RWPE1 (cell line): ENCODE data around the gene ANKRD62.
"Not testable (repeated sequence)": the region's sequence is repeated elsewhere in the genome, so short reads cannot be mapped to it uniquely, and the experiment has no call there.

ENCODE experiments used
- CTCF ChIA-PET: fragments of 350-600 bp; sonication (Branson Sonifier 250); formaldehyde crosslinking; extraction: SDS; loops from one replicate; lab custom pipeline; 2021; lab: Yijun Ruan, JAX
- POLR2A ChIA-PET: fragments of 400-600 bp; formaldehyde crosslinking; extraction: SDS; loops from one replicate; lab custom pipeline; 2020; ENCODE audit warnings: antibody characterized with exemption; ENCODE audit not compliant: low non-redundant PET; lab: Yijun Ruan, JAX
- DNase-seq: peaks from one replicate; pipeline ENCODE4 v3.0.0; 2012; ENCODE audit warnings: low spot score
- H3K27ac ChIP-seq: fragments of 450-650 bp; 2 replicates; pipeline ENCODE4 v1.5.1; 2017
- CTCF ChIP-seq: fragments of 450-650 bp; conservative IDR thresholded peaks from 2 replicates; pipeline ENCODE4 v1.5.1; 2017; ENCODE audit warnings: low read depth, mild to moderate bottlenecking

The ANKRD62 gene

DNA sequence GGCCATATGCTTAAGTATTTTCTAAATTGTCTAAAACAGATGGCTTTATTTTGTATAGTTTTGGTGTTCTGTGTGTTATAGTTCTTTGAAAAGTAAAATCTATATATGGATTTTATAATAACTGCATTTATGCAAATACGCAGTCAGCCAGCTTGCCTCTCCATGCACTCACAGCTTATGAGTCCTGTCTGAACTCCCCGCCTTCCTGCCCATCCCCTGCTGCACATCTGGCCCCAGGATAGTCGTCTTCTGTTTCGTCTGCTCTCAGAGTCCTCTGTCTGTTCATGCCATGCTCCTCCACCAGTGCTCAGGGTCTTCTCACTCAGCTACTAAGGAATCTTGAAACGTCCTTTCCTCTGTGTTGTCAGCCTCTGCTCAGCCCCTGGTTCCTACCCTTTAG is 28.2 kb upstream of the ANKRD62 start:
- ChIA-PET POLR2A (no interaction called here), CTCF (no interaction called here)
- no peak for TF ChIP-seq CTCF
- DNase-seq: no peak
- no peak overlapping the region for H3K27ac ChIP-seq

DNA sequence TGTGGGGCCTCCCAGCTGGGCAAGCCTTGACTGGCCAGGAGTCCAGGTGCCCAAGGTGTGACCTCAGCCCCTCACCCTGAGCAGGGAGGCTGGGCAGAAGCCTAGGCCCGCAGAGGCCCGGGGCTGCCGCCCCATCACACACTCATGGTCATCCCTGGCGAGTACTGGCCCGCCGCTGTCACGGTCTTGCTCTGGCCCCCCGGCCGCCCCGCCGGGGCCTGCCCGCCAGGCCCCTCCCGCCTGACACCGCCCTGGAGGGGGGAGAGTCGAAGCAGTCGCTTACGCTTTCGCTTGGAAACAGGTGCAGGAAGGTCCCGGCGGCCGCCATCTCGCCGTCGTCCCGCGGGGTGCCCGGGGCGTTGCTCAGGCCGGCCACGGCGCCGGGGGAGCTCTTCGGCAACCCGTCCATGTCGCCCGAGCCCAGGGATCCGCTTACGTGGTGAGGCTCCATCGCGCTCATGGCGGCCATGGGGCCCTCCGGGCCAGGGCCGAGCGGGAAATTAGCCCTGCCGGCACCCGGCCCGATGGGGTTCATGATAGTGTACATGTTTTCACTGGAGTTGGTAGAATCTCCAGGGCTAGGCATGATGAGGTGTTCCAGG is 26.6 kb upstream of the ANKRD62 start:
- ChIA-PET CTCF (no interaction called here), POLR2A (no interaction called here)
- no peak overlapping the region for H3K27ac ChIP-seq
- DNase-seq: no peak
- no peak for TF ChIP-seq CTCF

- ChIA-PET CTCF (interaction anchor here (1.1 kb wide), 1 partner anchor 15 kb away, joined by 3 read pairs; no protein-coding TSS in a partner anchor), POLR2A (no interaction called here)
- DNase-seq: no peak
- no peak overlapping the region for H3K27ac ChIP-seq
- TF ChIP-seq CTCF: no peak
Measured at GRCh38 chr18:12067671-12068070, 26.0 kb upstream of the ANKRD62 start.

- POLR2A ChIA-PET, H3K27ac ChIP-seq, DNase-seq: not testable (repeated sequence)
- CTCF ChIA-PET: interaction anchor here (1.1 kb wide), 1 partner anchor 14 kb away, joined by 3 read pairs; no protein-coding TSS in a partner anchor
Measured at GRCh38 chr18:12068316-12068949, 25.2 kb upstream of the ANKRD62 start.

- CTCF ChIA-PET: interaction anchor here (1.1 kb wide), 1 partner anchor 14 kb away, joined by 3 read pairs; no protein-coding TSS in a partner anchor
- H3K27ac ChIP-seq: no peak overlapping the region
- POLR2A ChIA-PET: no interaction called here
- no peak for DNase-seq
- TF ChIP-seq CTCF: no peak
Measured at GRCh38 chr18:12068950-12069320, 24.7 kb upstream of the ANKRD62 start.

- POLR2A ChIA-PET, DNase-seq, H3K27ac ChIP-seq: not testable (repeated sequence)
- CTCF ChIA-PET: interaction anchor here (0.7 kb wide), 1 partner anchor 196 kb away, joined by 3 read pairs; no protein-coding TSS in a partner anchor
Measured at GRCh38 chr18:12071066-12071465, 22.6 kb upstream of the ANKRD62 start.

- H3K27ac ChIP-seq: no peak overlapping the region
- DNase-seq: no peak
- CTCF ChIA-PET: no interaction called here
- POLR2A ChIA-PET: no interaction called here
- no peak for TF ChIP-seq CTCF
Measured at GRCh38 chr18:12072996-12073395, 20.6 kb upstream of the ANKRD62 start.
